ENCODE measurements around the gene USF1.
"Not testable (repeated sequence)": the region's sequence is repeated elsewhere in the genome, so short reads cannot be mapped to it uniquely, and the experiment has no call there.

USF1 gene

GRCh38 chr1:161065681-161066080 is 19.9 kb upstream of the USF1 start:
- H3K27ac ChIP-seq (ENCODE audit: low read depth, low read length); H2AFZ ChIP-seq (ENCODE audit: low read length, unreplicated experiment); H3K27me3 ChIP-seq (ENCODE audit: insufficient read depth, low read length); H3K4me3 ChIP-seq (ENCODE audit: low read depth, low read length); H3K36me3 ChIP-seq (ENCODE audit: insufficient read depth, low read length); H3K79me2 ChIP-seq (ENCODE audit: control insufficient read depth, insufficient read depth, low read length, unreplicated experiment); H3K4me1 ChIP-seq (ENCODE audit: control insufficient read depth, insufficient read depth, low read length, unreplicated experiment): not testable (repeated sequence)

- H3K36me3 ChIP-seq (ENCODE audit: insufficient read depth, low read length), result not testable (repeated sequence)
Observed at GRCh38 chr1:161063936-161064335, 18.2 kb upstream of the USF1 start.

GRCh38 chr1:161061419-161061818 is 15.6 kb upstream of the USF1 start:
- no peak overlapping the region for H3K4me3 ChIP-seq (ENCODE audit: low read depth, low read length)
- H3K79me2 ChIP-seq (ENCODE audit: control insufficient read depth, insufficient read depth, low read length, unreplicated experiment), result no peaks in the 10 kb centered on the region
- no peaks in the 10 kb centered on the region for H3K4me1 ChIP-seq (ENCODE audit: control insufficient read depth, insufficient read depth, low read length, unreplicated experiment)
- 0 out of 2 replicates have a peak, but pooled peaks cover 3% of the 10 kb centered on the region for H3K27me3 ChIP-seq (ENCODE audit: insufficient read depth, low read length)
- no peaks in the 10 kb centered on the region for H3K36me3 ChIP-seq (ENCODE audit: insufficient read depth, low read length)
- no peak overlapping the region for H2AFZ ChIP-seq (ENCODE audit: low read length, unreplicated experiment)
- no peak overlapping the region for H3K27ac ChIP-seq (ENCODE audit: low read depth, low read length)

More at GRCh38 chr1:161063936-161064335, 18.2 kb upstream of the USF1 start:
- H3K27ac ChIP-seq (ENCODE audit: low read depth, low read length); H3K4me3 ChIP-seq (ENCODE audit: low read depth, low read length); H3K27me3 ChIP-seq (ENCODE audit: insufficient read depth, low read length); H2AFZ ChIP-seq (ENCODE audit: low read length, unreplicated experiment); H3K4me1 ChIP-seq (ENCODE audit: control insufficient read depth, insufficient read depth, low read length, unreplicated experiment); H3K79me2 ChIP-seq (ENCODE audit: control insufficient read depth, insufficient read depth, low read length, unreplicated experiment): not testable (repeated sequence)

- Histone ChIP-seq H3K4me3 (ENCODE audit: low read depth, low read length) (no peak overlapping the region), H3K27me3 (ENCODE audit: insufficient read depth, low read length) (0 out of 2 replicates have a peak, but pooled peaks cover 3% of the 10 kb centered on the region), H3K79me2 (ENCODE audit: control insufficient read depth, insufficient read depth, low read length, unreplicated experiment) (no peaks in the 10 kb centered on the region), H3K27ac (ENCODE audit: low read depth, low read length) (no peak overlapping the region), H3K36me3 (ENCODE audit: insufficient read depth, low read length) (no peaks in the 10 kb centered on the region), H2AFZ (ENCODE audit: low read length, unreplicated experiment) (no peak overlapping the region), H3K4me1 (ENCODE audit: control insufficient read depth, insufficient read depth, low read length, unreplicated experiment) (no peaks in the 10 kb centered on the region)
Observed at GRCh38 chr1:161059293-161059692, 13.5 kb upstream of the USF1 start.

GRCh38 chr1:161054805-161055204 is 9.0 kb upstream of the USF1 start:
- Histone ChIP-seq H3K79me2 (ENCODE audit: control insufficient read depth, insufficient read depth, low read length, unreplicated experiment) (no peaks in the 10 kb centered on the region), H3K36me3 (ENCODE audit: insufficient read depth, low read length) (no peaks in the 10 kb centered on the region), H3K27me3 (ENCODE audit: insufficient read depth, low read length) (no peaks in the 10 kb centered on the region), H3K27ac (ENCODE audit: low read depth, low read length) (no peak overlapping the region), H3K4me3 (ENCODE audit: low read depth, low read length) (no peak overlapping the region), H3K4me1 (ENCODE audit: control insufficient read depth, insufficient read depth, low read length, unreplicated experiment) (peaks cover 3% of the 10 kb centered on the region), H2AFZ (ENCODE audit: low read length, unreplicated experiment) (no peak overlapping the region)

- no peak overlapping the region for H2AFZ ChIP-seq (ENCODE audit: low read length, unreplicated experiment)
- no peak overlapping the region for H3K27ac ChIP-seq (ENCODE audit: low read depth, low read length)
- H3K79me2 ChIP-seq (ENCODE audit: control insufficient read depth, insufficient read depth, low read length, unreplicated experiment), result no peaks in the 10 kb centered on the region
- H3K4me3 ChIP-seq (ENCODE audit: low read depth, low read length), result no peak overlapping the region
- peaks cover 3% of the 10 kb centered on the region for H3K4me1 ChIP-seq (ENCODE audit: control insufficient read depth, insufficient read depth, low read length, unreplicated experiment)
- H3K27me3 ChIP-seq (ENCODE audit: insufficient read depth, low read length), result no peaks in the 10 kb centered on the region
- no peaks in the 10 kb centered on the region for H3K36me3 ChIP-seq (ENCODE audit: insufficient read depth, low read length)
Observed at GRCh38 chr1:161054232-161054631, 8.5 kb upstream of the USF1 start.

GRCh38 chr1:161052899-161053298 is 7.1 kb upstream of the USF1 start:
- H3K27me3 ChIP-seq (ENCODE audit: insufficient read depth, low read length), result no peaks in the 10 kb centered on the region
- no peak overlapping the region for H2AFZ ChIP-seq (ENCODE audit: low read length, unreplicated experiment)
- H3K79me2 ChIP-seq (ENCODE audit: control insufficient read depth, insufficient read depth, low read length, unreplicated experiment), result no peaks in the 10 kb centered on the region
- H3K4me1 ChIP-seq (ENCODE audit: control insufficient read depth, insufficient read depth, low read length, unreplicated experiment), result peaks cover 3% of the 10 kb centered on the region
- no peak overlapping the region for H3K27ac ChIP-seq (ENCODE audit: low read depth, low read length)
- no peak overlapping the region for H3K4me3 ChIP-seq (ENCODE audit: low read depth, low read length)
- no peaks in the 10 kb centered on the region for H3K36me3 ChIP-seq (ENCODE audit: insufficient read depth, low read length)

- Histone ChIP-seq H3K4me3 (ENCODE audit: low read depth, low read length) (no peak overlapping the region), H3K27ac (ENCODE audit: low read depth, low read length) (no peak overlapping the region), H3K36me3 (ENCODE audit: insufficient read depth, low read length) (no peaks in the 10 kb centered on the region), H3K79me2 (ENCODE audit: control insufficient read depth, insufficient read depth, low read length, unreplicated experiment) (no peaks in the 10 kb centered on the region), H2AFZ (ENCODE audit: low read length, unreplicated experiment) (no peak overlapping the region), H3K27me3 (ENCODE audit: insufficient read depth, low read length) (no peaks in the 10 kb centered on the region), H3K4me1 (ENCODE audit: control insufficient read depth, insufficient read depth, low read length, unreplicated experiment) (peaks cover 8% of the 10 kb centered on the region)
Observed at GRCh38 chr1:161051219-161051618, 5.4 kb upstream of the USF1 start.

GRCh38 chr1:161048949-161049722 is 3.4 kb upstream of the USF1 start:
- no peak overlapping the region for H2AFZ ChIP-seq (ENCODE audit: low read length, unreplicated experiment)
- H3K79me2 ChIP-seq (ENCODE audit: control insufficient read depth, insufficient read depth, low read length, unreplicated experiment), result peaks cover 6% of the 10 kb centered on the region
- no peak overlapping the region for H3K27ac ChIP-seq (ENCODE audit: low read depth, low read length)
- no peaks in the 10 kb centered on the region for H3K27me3 ChIP-seq (ENCODE audit: insufficient read depth, low read length)
- H3K36me3 ChIP-seq (ENCODE audit: insufficient read depth, low read length), result no peaks in the 10 kb centered on the region
- peaks cover 11% of the 10 kb centered on the region for H3K4me1 ChIP-seq (ENCODE audit: control insufficient read depth, insufficient read depth, low read length, unreplicated experiment)
- H3K4me3 ChIP-seq (ENCODE audit: low read depth, low read length), result no peak overlapping the region

- H2AFZ ChIP-seq (ENCODE audit: low read length, unreplicated experiment), result no peak overlapping the region
- no peaks in the 10 kb centered on the region for H3K36me3 ChIP-seq (ENCODE audit: insufficient read depth, low read length)
- H3K4me1 ChIP-seq (ENCODE audit: control insufficient read depth, insufficient read depth, low read length, unreplicated experiment), result peaks cover 11% of the 10 kb centered on the region
- no peak overlapping the region for H3K27ac ChIP-seq (ENCODE audit: low read depth, low read length)
- no peak overlapping the region for H3K4me3 ChIP-seq (ENCODE audit: low read depth, low read length)
- peaks cover 15% of the 10 kb centered on the region for H3K79me2 ChIP-seq (ENCODE audit: control insufficient read depth, insufficient read depth, low read length, unreplicated experiment)
- no peaks in the 10 kb centered on the region for H3K27me3 ChIP-seq (ENCODE audit: insufficient read depth, low read length)
Observed at GRCh38 chr1:161047436-161048420, 2.0 kb upstream of the USF1 start.

All from ACC112 (cell line).